ENCODE results near the gene BUD13. TPM values are rescaled to one million over a fixed set of nuclear protein-coding genes. Genes with fewer than 3 reads are reported as not detected.

Gene BUD13
- total and polyA plus RNA-seq, 2 of the 13 experiments (the other 11 are each of a cell fraction or from before 2014, with no cell fraction given), result 13.3 to 25.9 TPM

- no peak for FAIRE-seq
- ATAC-seq, result no peak
These were observed 46.3 kb upstream of the BUD13 start for GRCh38 chr11:116819049-116819448.

GRCh38 chr11:116814502-116814901 is 41.7 kb upstream of the BUD13 start:
- POLR2A ChIA-PET, result interaction anchor here (2.6 to 4.5 kb wide), 4 partner anchors 12 to 23 kb away, joined by 35 to 105 read pairs (median 45); partner anchors contain the start of genes APOA1, APOA4, APOA5 and APOC3
- CTCF ChIA-PET (ENCODE audit: low intra/inter-chr PET ratio, low total read pairs), result no interaction called here
- no peak for TF ChIP-seq RFX5 (IDR thresholded peaks at IDR 0.05; ENCODE audit: low read depth, low read length)
- TF ChIP-seq RFX1 (IDR thresholded peaks at IDR 0.05), result no peak
- TF ChIP-seq ETV6 (CRISPR knock-in tag; conservative IDR thresholded peaks at IDR 0.05), result no peak
- TF ChIP-seq ZNF496 (CRISPR knock-in tag; IDR thresholded peaks at IDR 0.05; ENCODE audit: insufficient replicate concordance), result no peak
- TF ChIP-seq SYNCRIP (IDR thresholded peaks at IDR 0.05; ENCODE audit: insufficient read depth, low read depth, low read length), result no peak
- TF ChIP-seq NFAT5 (CRISPR knock-in tag; IDR thresholded peaks at IDR 0.05), result no peak
- TF ChIP-seq ZNF709 (CRISPR knock-in tag; IDR thresholded peaks at IDR 0.05), result no peak
- TF ChIP-seq ZNF276 (CRISPR knock-in tag; IDR thresholded peaks at IDR 0.05; ENCODE audit: low read depth), result no peak
- TF ChIP-seq, protein P1, sequence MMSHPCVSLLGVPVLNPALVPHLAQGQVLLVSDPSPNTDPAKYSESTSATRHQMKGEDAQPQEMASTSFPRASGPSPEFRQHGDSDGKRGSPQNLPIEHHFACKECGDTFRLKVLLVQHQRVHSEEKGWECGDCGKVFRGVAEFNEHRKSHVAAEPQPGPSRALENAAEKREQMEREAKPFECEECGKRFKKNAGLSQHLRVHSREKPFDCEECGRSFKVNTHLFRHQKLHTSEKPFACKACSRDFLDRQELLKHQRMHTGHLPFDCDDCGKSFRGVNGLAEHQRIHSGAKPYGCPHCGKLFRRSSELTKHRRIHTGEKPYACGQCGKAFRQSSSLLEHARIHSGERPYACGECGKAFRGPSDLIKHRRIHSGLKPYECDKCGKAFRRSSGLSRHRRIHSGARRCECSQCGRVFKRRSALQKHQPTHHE (CRISPR knock-in tag; IDR thresholded peaks at IDR 0.05; ENCODE audit: borderline replicate concordance), result no peak

More at GRCh38 chr11:116819049-116819448, 46.3 kb upstream of the BUD13 start:
- no peak overlapping the region for H2AFZ ChIP-seq (ENCODE audit: low read length)
- WGBS (ENCODE audit: low lambda C conversion rate), result 96% methylated on average over 9 of the region's 9 CpGs
- no peak for DNase-seq (ENCODE audit: low spot score)
- H3K4me3 ChIP-seq (replicated peaks in 1 of 3; ENCODE audit: insufficient read depth in 1 of 3, low read depth in 2 of 3, low read length in 3 of 3), result no peak overlapping the region
- BruUV-seq (replicated peaks), result no TSS peak
- in situ Hi-C loops (cut with HindIII; ENCODE audit: extremely low pct_ligation_motif_present, low pct_unique_long_range_greater_than_20kb), result no loop called here
- H3K4me1 ChIP-seq (ENCODE audit: insufficient read depth, low read length), result peaks cover 65% of the 10 kb centered on the region
- H3K9me3 ChIP-seq (ENCODE audit: low read length), result no peaks in the 10 kb centered on the region
- ChIA-PET POLR2A (interaction anchor here (0.9 to 3.5 kb wide), 2 partner anchors 10 to 11 kb away, joined by 3 to 21 read pairs; partner anchors contain the start of gene APOC3), CTCF (ENCODE audit: low intra/inter-chr PET ratio, low total read pairs) (no interaction called here)
- H3K27ac ChIP-seq (ENCODE audit: extremely low read length, insufficient read depth, low read length), result no peak overlapping the region
- no peaks in the 10 kb centered on the region for H3K27me3 ChIP-seq (ENCODE audit: control insufficient read depth in 1 of 2, insufficient read depth in 2 of 2, low read length in 2 of 2)
- intact Hi-C loops (cut with micrococcal nuclease; ENCODE audit: unreplicated experiment), result no loop called here
- no peak overlapping the region for H3K4me2 ChIP-seq (ENCODE audit: low read depth, low read length)
- no peaks in the 10 kb centered on the region for H4K20me1 ChIP-seq (ENCODE audit: insufficient read depth, low read length)
- no peaks in the 10 kb centered on the region for H3K79me2 ChIP-seq (ENCODE audit: insufficient read depth, low read length)
- H3K9ac ChIP-seq (ENCODE audit: insufficient read depth, low read depth, low read length), result no peak overlapping the region
- TF ChIP-seq ZNF180 (CRISPR knock-in tag; IDR thresholded peaks at IDR 0.05; ENCODE audit: borderline replicate concordance, low read depth) (no peak), IKZF4 (CRISPR knock-in tag; IDR thresholded peaks at IDR 0.05; ENCODE audit: borderline replicate concordance, low read depth, not compliant biosample characterization) (no peak)
- no peaks in the 10 kb centered on the region for H3K36me3 ChIP-seq (replicated peaks in 1 of 2; ENCODE audit: control insufficient read depth in 1 of 2, insufficient read depth in 2 of 2, low read length in 2 of 2)

More at GRCh38 chr11:116814502-116814901, 41.7 kb upstream of the BUD13 start:
- Histone ChIP-seq H3K4me1 (ENCODE audit: insufficient read depth, low read length) (peaks cover 77% of the 10 kb centered on the region), H4K20me1 (ENCODE audit: insufficient read depth, low read length) (no peaks in the 10 kb centered on the region), H3K36me3 (replicated peaks in 1 of 2; ENCODE audit: control insufficient read depth in 1 of 2, insufficient read depth in 2 of 2, low read length in 2 of 2) (no peaks in the 10 kb centered on the region), H3K27me3 (ENCODE audit: control insufficient read depth in 1 of 2, insufficient read depth in 2 of 2, low read length in 2 of 2) (no peaks in the 10 kb centered on the region), H3K79me2 (ENCODE audit: insufficient read depth, low read length) (no peaks in the 10 kb centered on the region), H3K27ac (ENCODE audit: extremely low read length, insufficient read depth, low read length) (peak overlapping the region; percentile 70), H3K9me3 (ENCODE audit: low read length) (no peaks in the 10 kb centered on the region), H3K9ac (ENCODE audit: insufficient read depth, low read depth, low read length) (no peak overlapping the region), H3K4me3 (replicated peaks in 1 of 3; ENCODE audit: insufficient read depth in 1 of 3, low read depth in 2 of 3, low read length in 3 of 3) (no peak overlapping the region), H2AFZ (ENCODE audit: low read length) (no peak overlapping the region), H3K4me2 (ENCODE audit: low read depth, low read length) (no peak overlapping the region)
- intact Hi-C loops (cut with micrococcal nuclease; ENCODE audit: unreplicated experiment), result no loop called here
- in situ Hi-C loops (cut with HindIII; ENCODE audit: extremely low pct_ligation_motif_present, low pct_unique_long_range_greater_than_20kb), result no loop called here
- no peak for DNase-seq (ENCODE audit: low spot score)
- 84% methylated on average over 6 of the region's 6 CpGs for WGBS (ENCODE audit: low lambda C conversion rate)
- no peak for FAIRE-seq
- BruUV-seq (replicated peaks), result no TSS peak
- ATAC-seq, result no peak

Measured in HepG2 (cell line).